DOHH2 (cell line): ENCODE measurements around the gene ANAPC2.

Experiments
- EZH2phosphoT487 ChIP-seq: fragments of 200-600 bp; sonication (generic); IDR thresholded peaks from 2 replicates; pipeline ENCODE4 v1.6.1; 2017; ENCODE audit warnings: borderline replicate concordance, mild to moderate bottlenecking, antibody characterized with exemption, low read length, moderate library complexity, mixed read lengths
- TF ChIP-seq, protein P1 (sequence below): fragments of 200-600 bp; sonication (generic); IDR thresholded peaks from one replicate; pipeline ENCODE4 v1.5.1; 2014; ENCODE audit warnings: antibody characterized with exemption, mild to moderate bottlenecking, low read depth, low read length; ENCODE audit not compliant: poor library complexity, severe bottlenecking

DNA sequence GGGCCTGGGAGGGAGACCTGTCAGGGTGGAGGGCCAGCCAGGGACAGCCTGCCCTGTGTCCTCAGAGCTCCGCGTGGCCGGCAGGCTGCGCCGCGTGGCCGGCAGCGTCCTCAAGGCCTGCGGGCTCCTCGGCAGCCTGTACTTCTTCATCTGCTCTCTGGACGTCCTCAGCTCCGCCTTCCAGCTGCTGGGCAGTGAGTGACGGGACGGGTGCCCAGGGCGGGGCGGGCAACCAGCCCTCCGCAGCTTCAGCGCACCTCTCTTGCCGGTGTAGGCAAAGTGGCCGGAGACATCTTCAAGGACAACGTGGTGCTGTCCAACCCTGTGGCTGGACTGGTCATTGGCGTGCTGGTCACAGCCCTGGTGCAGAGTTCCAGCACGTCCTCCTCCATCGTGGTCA lies 44.1 kb upstream of the ANAPC2 start:
- TF ChIP-seq, protein P1, sequence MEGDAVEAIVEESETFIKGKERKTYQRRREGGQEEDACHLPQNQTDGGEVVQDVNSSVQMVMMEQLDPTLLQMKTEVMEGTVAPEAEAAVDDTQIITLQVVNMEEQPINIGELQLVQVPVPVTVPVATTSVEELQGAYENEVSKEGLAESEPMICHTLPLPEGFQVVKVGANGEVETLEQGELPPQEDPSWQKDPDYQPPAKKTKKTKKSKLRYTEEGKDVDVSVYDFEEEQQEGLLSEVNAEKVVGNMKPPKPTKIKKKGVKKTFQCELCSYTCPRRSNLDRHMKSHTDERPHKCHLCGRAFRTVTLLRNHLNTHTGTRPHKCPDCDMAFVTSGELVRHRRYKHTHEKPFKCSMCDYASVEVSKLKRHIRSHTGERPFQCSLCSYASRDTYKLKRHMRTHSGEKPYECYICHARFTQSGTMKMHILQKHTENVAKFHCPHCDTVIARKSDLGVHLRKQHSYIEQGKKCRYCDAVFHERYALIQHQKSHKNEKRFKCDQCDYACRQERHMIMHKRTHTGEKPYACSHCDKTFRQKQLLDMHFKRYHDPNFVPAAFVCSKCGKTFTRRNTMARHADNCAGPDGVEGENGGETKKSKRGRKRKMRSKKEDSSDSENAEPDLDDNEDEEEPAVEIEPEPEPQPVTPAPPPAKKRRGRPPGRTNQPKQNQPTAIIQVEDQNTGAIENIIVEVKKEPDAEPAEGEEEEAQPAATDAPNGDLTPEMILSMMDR: no peak
- no peak for TF ChIP-seq EZH2phosphoT487
